ENCODE measurements around the gene RC3H2. TPM values are rescaled to one million over a fixed set of nuclear protein-coding genes. Genes with fewer than 3 reads are reported as not detected.
"Not testable (repeated sequence)": the region's sequence is repeated elsewhere in the genome, so short reads cannot be mapped to it uniquely, and the experiment has no call there.

The RC3H2 gene
- total and polyA plus RNA-seq, 2 donors (not counting 3 experiments of a cell fraction or from before 2014, with no cell fraction given), result 25.3 to 63.0 TPM

DNA sequence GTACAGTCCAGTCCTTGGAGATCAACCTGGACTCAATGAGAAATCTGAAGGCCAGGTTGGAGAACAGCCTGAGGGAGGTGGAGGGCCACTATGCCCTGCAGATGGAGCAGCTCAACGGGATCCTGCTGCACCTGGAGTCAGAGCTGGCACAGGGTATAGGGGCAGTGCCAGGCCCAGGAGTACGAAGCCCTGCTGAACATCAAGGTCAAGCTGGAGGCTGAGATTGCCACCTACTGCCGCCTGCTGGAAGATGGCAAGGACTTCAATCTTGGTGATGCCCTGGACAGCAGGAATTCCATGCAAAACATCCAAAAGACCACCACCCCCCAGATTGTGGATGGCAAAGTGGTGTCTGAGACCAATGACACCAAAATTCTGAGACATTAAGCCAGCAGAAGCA, 66.7 kb downstream of the RC3H2 start:
- POLR2A ChIA-PET; dilution Hi-C loops (cut with MboI; ENCODE audit: extremely low pct_ligation_motif_present, low sequenced_read_pairs); H3K27ac ChIP-seq (ENCODE audit: insufficient read depth, low read depth, low read length); H2AFZ ChIP-seq (ENCODE audit: low read depth, low read length); H4K20me1 ChIP-seq (replicated peaks; ENCODE audit: control insufficient read depth, extremely low read depth, insufficient read depth, low read length); H3K9me1 ChIP-seq (replicated peaks; ENCODE audit: control insufficient read depth, extremely low read depth, insufficient read depth, low read length); intact Hi-C loops (cut with micrococcal nuclease); H3K4me2 ChIP-seq (ENCODE audit: insufficient read depth, low read length); H3K79me2 ChIP-seq (ENCODE audit: control insufficient read depth, insufficient read depth, low read length); BruUV-seq (replicated peaks); H3K27me3 ChIP-seq (ENCODE audit: control insufficient read depth in 2 of 2, insufficient read depth in 2 of 2, low read length in 2 of 2); DNase-seq (ENCODE audit: low read depth, low spot score); H3K4me3 ChIP-seq (replicated peaks in 1 of 3; ENCODE audit: insufficient read depth in 1 of 3, low read depth in 1 of 3, low read length in 3 of 3); H3K4me1 ChIP-seq (ENCODE audit: control insufficient read depth, extremely low read depth, insufficient read depth, low read length); FAIRE-seq; H3K9ac ChIP-seq (replicated peaks; ENCODE audit: extremely low read depth, insufficient read depth, low read length); H3K36me3 ChIP-seq (ENCODE audit: control insufficient read depth in 2 of 2, extremely low read depth in 1 of 2, insufficient read depth in 2 of 2, low read length in 2 of 2); H3K9me3 ChIP-seq (replicated peaks; ENCODE audit: control insufficient read depth, insufficient read depth, low read length): not testable (repeated sequence)
- CTCF ChIA-PET, result interaction anchor here (0.6 to 2.6 kb wide), 9 partner anchors 10 to 739 kb away, joined by 3 to 10 read pairs (median 3); partner anchors contain the start of gene PDCL
- TF ChIP-seq, protein P1, sequence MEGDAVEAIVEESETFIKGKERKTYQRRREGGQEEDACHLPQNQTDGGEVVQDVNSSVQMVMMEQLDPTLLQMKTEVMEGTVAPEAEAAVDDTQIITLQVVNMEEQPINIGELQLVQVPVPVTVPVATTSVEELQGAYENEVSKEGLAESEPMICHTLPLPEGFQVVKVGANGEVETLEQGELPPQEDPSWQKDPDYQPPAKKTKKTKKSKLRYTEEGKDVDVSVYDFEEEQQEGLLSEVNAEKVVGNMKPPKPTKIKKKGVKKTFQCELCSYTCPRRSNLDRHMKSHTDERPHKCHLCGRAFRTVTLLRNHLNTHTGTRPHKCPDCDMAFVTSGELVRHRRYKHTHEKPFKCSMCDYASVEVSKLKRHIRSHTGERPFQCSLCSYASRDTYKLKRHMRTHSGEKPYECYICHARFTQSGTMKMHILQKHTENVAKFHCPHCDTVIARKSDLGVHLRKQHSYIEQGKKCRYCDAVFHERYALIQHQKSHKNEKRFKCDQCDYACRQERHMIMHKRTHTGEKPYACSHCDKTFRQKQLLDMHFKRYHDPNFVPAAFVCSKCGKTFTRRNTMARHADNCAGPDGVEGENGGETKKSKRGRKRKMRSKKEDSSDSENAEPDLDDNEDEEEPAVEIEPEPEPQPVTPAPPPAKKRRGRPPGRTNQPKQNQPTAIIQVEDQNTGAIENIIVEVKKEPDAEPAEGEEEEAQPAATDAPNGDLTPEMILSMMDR (IDR thresholded peaks at IDR 0.05; ENCODE audit: extremely low read depth in 1 of 2, insufficient read depth in 1 of 2, low read depth in 1 of 2, low read length in 2 of 2), result peak in 1 of 2 donors; percentile 19

DNA sequence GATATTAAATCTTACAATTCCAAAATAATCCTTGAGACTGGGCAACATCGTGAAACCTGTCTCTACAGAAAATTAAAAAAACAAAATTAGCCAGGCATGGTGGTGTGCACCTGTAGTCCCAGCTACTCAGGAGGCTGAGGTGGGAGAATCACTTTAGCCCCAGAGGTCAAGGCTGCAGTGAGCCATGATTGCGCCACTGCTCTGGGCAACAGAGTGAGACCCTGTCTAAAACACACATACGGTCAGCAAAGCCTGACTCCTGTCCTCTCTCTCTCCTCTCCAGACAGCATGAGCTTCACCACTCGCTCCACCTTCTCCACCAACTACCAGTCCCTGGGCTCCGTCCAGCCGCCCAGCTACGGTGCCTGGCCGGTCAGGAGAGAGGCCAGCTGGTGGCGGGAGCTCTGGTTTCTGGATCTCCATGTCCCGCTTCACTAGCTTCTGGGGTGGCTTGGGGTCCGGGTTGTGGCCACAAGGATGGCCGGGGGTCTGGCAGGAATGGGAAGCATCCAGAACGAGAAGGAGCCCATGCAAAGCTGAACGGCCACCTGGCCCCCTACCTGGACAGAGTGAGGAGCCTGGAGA, 67.8 kb downstream of the RC3H2 start:
- TF ChIP-seq GATA2 (IDR thresholded peaks at IDR 0.05; ENCODE audit: insufficient read depth, insufficient read length, low read depth, low read length) (no peak), MYC (IDR thresholded peaks at IDR 0.05; ENCODE audit: low read depth, low read length) (no peak), POLR2AphosphoS5 (IDR thresholded peaks at IDR 0.05; ENCODE audit: insufficient read depth, low read depth, low read length) (no peak), EZH2 (IDR thresholded peaks at IDR 0.05; ENCODE audit: borderline replicate concordance, low read depth, low read length, severe bottlenecking) (no peak), FOS (IDR thresholded peaks at IDR 0.05; ENCODE audit: borderline replicate concordance, insufficient read depth, low read length) (no peak), JUN (IDR thresholded peaks at IDR 0.05; ENCODE audit: borderline replicate concordance, insufficient read depth, insufficient read length, low read depth) (no peak), POLR2A (IDR thresholded peaks at IDR 0.05; ENCODE audit: low read depth, low read length) (no peak)
- TF ChIP-seq, protein P1 (IDR thresholded peaks at IDR 0.05; ENCODE audit: extremely low read depth in 1 of 2, insufficient read depth in 1 of 2, low read depth in 1 of 2, low read length in 2 of 2), result no peak
- TF ChIP-seq, protein P2, sequence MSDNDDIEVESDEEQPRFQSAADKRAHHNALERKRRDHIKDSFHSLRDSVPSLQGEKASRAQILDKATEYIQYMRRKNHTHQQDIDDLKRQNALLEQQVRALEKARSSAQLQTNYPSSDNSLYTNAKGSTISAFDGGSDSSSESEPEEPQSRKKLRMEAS (IDR thresholded peaks at IDR 0.05; ENCODE audit: insufficient read depth, insufficient read length), result no peak
- Histone ChIP-seq H3K79me2 (ENCODE audit: control insufficient read depth, insufficient read depth, low read length) (no peaks in the 10 kb centered on the region), H2AFZ (ENCODE audit: low read depth, low read length) (no peak overlapping the region), H3K4me2 (ENCODE audit: insufficient read depth, low read length) (no peak overlapping the region), H3K4me1 (ENCODE audit: control insufficient read depth, extremely low read depth, insufficient read depth, low read length) (peaks cover 7% of the 10 kb centered on the region), H3K9me3 (replicated peaks; ENCODE audit: control insufficient read depth, insufficient read depth, low read length) (no peaks in the 10 kb centered on the region), H4K20me1 (replicated peaks; ENCODE audit: control insufficient read depth, extremely low read depth, insufficient read depth, low read length) (no peaks in the 10 kb centered on the region), H3K27me3 (ENCODE audit: control insufficient read depth in 2 of 2, insufficient read depth in 2 of 2, low read length in 2 of 2) (no peaks in the 10 kb centered on the region), H3K36me3 (ENCODE audit: control insufficient read depth in 2 of 2, extremely low read depth in 1 of 2, insufficient read depth in 2 of 2, low read length in 2 of 2) (no peaks in the 10 kb centered on the region), H3K9me1 (replicated peaks; ENCODE audit: control insufficient read depth, extremely low read depth, insufficient read depth, low read length) (no peaks in the 10 kb centered on the region), H3K4me3 (replicated peaks in 1 of 3; ENCODE audit: insufficient read depth in 1 of 3, low read depth in 1 of 3, low read length in 3 of 3) (no peak overlapping the region), H3K9ac (replicated peaks; ENCODE audit: extremely low read depth, insufficient read depth, low read length) (no peak overlapping the region), H3K27ac (ENCODE audit: insufficient read depth, low read depth, low read length) (no peak overlapping the region)
- intact Hi-C loops (cut with micrococcal nuclease) (no loop called here), dilution Hi-C loops (cut with MboI; ENCODE audit: extremely low pct_ligation_motif_present, low sequenced_read_pairs) (no loop called here)
- CTCF ChIA-PET, result interaction anchor here (1.1 to 2.6 kb wide), 3 partner anchors 9 to 154 kb away, joined by 3 to 10 read pairs (median 3); partner anchors contain the start of gene PDCL
- POLR2A ChIA-PET, result no interaction called here
- BruUV-seq (replicated peaks), result no TSS peak
- FAIRE-seq (no peak), DNase-seq (ENCODE audit: low read depth, low spot score) (no peak)

All from endothelial cell of umbilical vein (primary cell).